Measurements from ENCODE around the gene CDH13. TPM values are rescaled to one million over a fixed set of nuclear protein-coding genes. Genes with fewer than 3 reads are reported as not detected.

CDH13 gene
- total and polyA plus RNA-seq, 8 donors: 0.12 to 21.4 (median 1.7) TPM; not detected in 1

- TF ChIP-seq CTCF (IDR thresholded peaks at IDR 0.05) (no peak), POLR2A (IDR thresholded peaks at IDR 0.05) (no peak), POLR2AphosphoS5 (IDR thresholded peaks at IDR 0.05) (no peak), EP300 (IDR thresholded peaks at IDR 0.05) (no peak)
- Histone ChIP-seq H3K36me3 (no peaks in the 10 kb centered on the region), H3K9me3 (peaks cover 0 to 6% (median 0%) of the 10 kb centered on the region in 4 donors), H3K4me3 (no peak overlapping the region), H3K27ac (no peak overlapping the region), H3K27me3 (peaks cover 0 to 18% (median 0%) of the 10 kb centered on the region in 3 donors), H3K4me1 (no peaks in the 10 kb centered on the region)
- WGBS, 5 donors: 84 to 91% (median 87%) methylated on average over 9 of the region's 9 CpGs
- intact Hi-C loops (cut with DNase I; ENCODE audit: low total_unique reads): no loop called here
- no peak for DNase-seq
These were observed 478.7 kb downstream of the CDH13 start for GRCh38 chr16:83105279-83106077.

GRCh38 chr16:83109490-83110125, 482.8 kb downstream of the CDH13 start:
- TF ChIP-seq EP300 (IDR thresholded peaks at IDR 0.05) (no peak), POLR2AphosphoS5 (IDR thresholded peaks at IDR 0.05) (no peak), POLR2A (IDR thresholded peaks at IDR 0.05) (no peak), CTCF (IDR thresholded peaks at IDR 0.05) (no peak)
- Histone ChIP-seq H3K4me3 (no peak overlapping the region), H3K27me3 (peaks cover 0 to 35% (median 0%) of the 10 kb centered on the region in 3 donors), H3K27ac (no peak overlapping the region), H3K36me3 (no peaks in the 10 kb centered on the region), H3K9me3 (no peaks in the 10 kb centered on the region), H3K4me1 (no peaks in the 10 kb centered on the region)
- no peak for DNase-seq
- WGBS, 5 donors: 56 to 78% (median 73%) methylated on average over 10 of the region's 10 CpGs
- intact Hi-C loops (cut with DNase I; ENCODE audit: low total_unique reads): no loop called here

GRCh38 chr16:83110269-83110668, 483.5 kb downstream of the CDH13 start:
- DNase-seq: no peak
- peaks cover 0 to 35% (median 0%) of the 10 kb centered on the region in 3 donors for H3K27me3 ChIP-seq
- WGBS, 5 donors: 77 to 83% (median 83%) methylated on average over 5 of the region's 5 CpGs
- no peaks in the 10 kb centered on the region for H3K9me3 ChIP-seq
- intact Hi-C loops (cut with DNase I; ENCODE audit: low total_unique reads): no loop called here
- H3K27ac ChIP-seq: no peak overlapping the region
- TF ChIP-seq EP300 (IDR thresholded peaks at IDR 0.05) (no peak), CTCF (IDR thresholded peaks at IDR 0.05) (no peak), POLR2A (IDR thresholded peaks at IDR 0.05) (no peak), POLR2AphosphoS5 (IDR thresholded peaks at IDR 0.05) (no peak)
- no peaks in the 10 kb centered on the region for H3K4me1 ChIP-seq
- no peak overlapping the region for H3K4me3 ChIP-seq
- H3K36me3 ChIP-seq: no peaks in the 10 kb centered on the region

- intact Hi-C loops (cut with DNase I; ENCODE audit: low total_unique reads): no loop called here
- DNase-seq: peak in 1 of 2 donors; percentile 52
- peaks cover 0 to 7% (median 0%) of the 10 kb centered on the region in 4 donors for H3K4me1 ChIP-seq
- H3K4me3 ChIP-seq: no peak overlapping the region
- no peak overlapping the region for H3K27ac ChIP-seq
- no peaks in the 10 kb centered on the region for H3K9me3 ChIP-seq
- TF ChIP-seq POLR2A (IDR thresholded peaks at IDR 0.05) (no peak), CTCF (IDR thresholded peaks at IDR 0.05) (peak in 3 of 7 experiments; percentile 20 to 29 (median 22))
- H3K36me3 ChIP-seq: no peaks in the 10 kb centered on the region
- H3K27me3 ChIP-seq: peaks cover 0 to 27% (median 0%) of the 10 kb centered on the region in 3 donors
- WGBS, 5 donors: 18 to 33% (median 29%) methylated on average over 7 of the region's 7 CpGs
These were observed 486.5 kb downstream of the CDH13 start for GRCh38 chr16:83113317-83113716.
